SK-N-MC (cell line): Measurements from ENCODE around the gene IGSF23.

ENCODE experiments used
- EZH2 ChIP-seq: fragments of 200-600 bp; sonication (generic); IDR thresholded peaks from one replicate; pipeline ENCODE4 v1.6.1; 2017; ENCODE audit warnings: antibody characterized with exemption
- POLR2AphosphoS5 ChIP-seq: IDR thresholded peaks from 2 replicates; pipeline ENCODE4 v1.6.1; 2012; ENCODE audit warnings: mild to moderate bottlenecking, low read depth, low read length, borderline replicate concordance

GRCh38 chr19:44635581-44636438 is 22.4 kb downstream of the IGSF23 start:
- TF ChIP-seq EZH2 (no peak), POLR2AphosphoS5 (no peak)
